Measurements from ENCODE around the gene GHRH.

Gene GHRH

DNA sequence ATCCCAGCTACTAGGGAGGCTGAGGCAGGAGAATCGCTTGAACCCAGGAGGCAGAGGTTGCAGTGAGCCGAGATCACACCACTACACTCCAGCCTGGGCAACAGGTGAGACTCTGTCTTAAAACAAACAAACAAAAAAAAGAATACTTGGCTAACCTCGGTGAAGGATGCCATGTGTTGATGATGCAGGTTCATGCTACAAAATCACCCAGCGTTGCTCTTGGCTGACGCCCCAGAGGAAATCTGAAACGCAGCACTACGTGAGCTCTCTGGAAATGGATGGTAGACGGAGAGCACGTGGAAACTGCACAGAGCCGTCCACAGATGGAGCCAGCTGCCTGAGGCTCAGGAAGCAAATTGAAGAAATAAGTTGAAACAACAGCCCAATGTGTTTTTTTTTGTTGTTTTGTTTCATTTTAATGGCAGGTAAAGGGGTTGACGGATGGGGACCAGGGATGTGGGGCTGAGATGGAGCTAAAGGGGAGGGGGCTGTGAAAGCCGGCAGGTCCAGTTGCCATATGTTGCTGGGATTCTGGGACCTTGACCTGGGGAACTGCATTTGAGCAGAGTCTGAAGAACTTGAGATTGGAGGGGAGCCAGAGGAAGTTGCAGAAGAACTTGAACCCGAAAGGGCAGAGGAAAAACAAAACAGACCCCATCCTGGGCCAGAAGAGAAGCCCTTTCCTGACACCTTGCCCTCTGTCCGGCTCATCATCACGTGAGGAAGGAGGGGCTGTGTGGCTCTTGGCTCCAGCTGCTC is 15.1 kb upstream of the GHRH start:
- in situ Hi-C loops (cut with MboI; ENCODE audit: low pct_unique_long_range_greater_than_20kb, low sequenced_read_pairs, unreplicated experiment) = loop anchor here (5.0 kb wide), 1 partner anchor 101 kb away; no protein-coding TSS in a partner anchor
- DNase-seq (ENCODE audit: low spot score) = peak; percentile 68

DNA sequence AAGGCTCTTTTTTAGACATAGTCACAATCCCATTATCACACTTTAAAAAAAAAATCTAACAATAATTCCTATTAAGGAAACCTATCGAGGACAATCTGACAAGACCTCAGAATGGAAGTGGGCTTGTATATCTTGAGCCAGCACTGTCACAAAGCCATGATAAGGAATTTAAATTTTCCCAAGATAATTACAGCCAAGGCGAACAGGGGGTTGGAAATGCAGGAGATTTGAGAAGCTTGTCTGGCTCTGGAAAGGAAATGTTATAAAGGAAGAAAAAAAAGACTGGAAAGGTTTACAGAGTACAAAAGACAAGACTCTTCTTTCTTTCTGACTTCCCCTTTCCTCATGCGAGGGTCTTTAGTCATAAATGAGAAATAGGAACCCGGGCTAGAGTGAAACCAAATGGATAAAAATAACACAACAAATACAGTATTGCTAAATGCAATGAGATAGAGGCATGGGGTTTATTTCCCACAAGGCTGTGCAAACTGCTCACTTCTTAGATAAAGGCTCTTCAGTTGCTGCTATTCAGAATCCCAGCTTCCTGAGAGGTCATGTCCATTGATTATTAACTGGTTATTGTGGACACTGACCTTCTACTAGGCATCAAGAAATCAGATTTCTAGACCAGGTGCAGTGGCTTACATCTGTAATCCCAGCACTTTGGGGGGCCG is 13.4 kb upstream of the GHRH start:
- in situ Hi-C loops (cut with MboI; ENCODE audit: low pct_unique_long_range_greater_than_20kb, low sequenced_read_pairs, unreplicated experiment) = loop anchor here (5.0 kb wide), 1 partner anchor 102 kb away; no protein-coding TSS in a partner anchor
- DNase-seq (ENCODE audit: low spot score) = peak; percentile 32

More for the DNA sequence above, 15.1 kb upstream of the GHRH start:
- TF ChIP-seq, protein P1, sequence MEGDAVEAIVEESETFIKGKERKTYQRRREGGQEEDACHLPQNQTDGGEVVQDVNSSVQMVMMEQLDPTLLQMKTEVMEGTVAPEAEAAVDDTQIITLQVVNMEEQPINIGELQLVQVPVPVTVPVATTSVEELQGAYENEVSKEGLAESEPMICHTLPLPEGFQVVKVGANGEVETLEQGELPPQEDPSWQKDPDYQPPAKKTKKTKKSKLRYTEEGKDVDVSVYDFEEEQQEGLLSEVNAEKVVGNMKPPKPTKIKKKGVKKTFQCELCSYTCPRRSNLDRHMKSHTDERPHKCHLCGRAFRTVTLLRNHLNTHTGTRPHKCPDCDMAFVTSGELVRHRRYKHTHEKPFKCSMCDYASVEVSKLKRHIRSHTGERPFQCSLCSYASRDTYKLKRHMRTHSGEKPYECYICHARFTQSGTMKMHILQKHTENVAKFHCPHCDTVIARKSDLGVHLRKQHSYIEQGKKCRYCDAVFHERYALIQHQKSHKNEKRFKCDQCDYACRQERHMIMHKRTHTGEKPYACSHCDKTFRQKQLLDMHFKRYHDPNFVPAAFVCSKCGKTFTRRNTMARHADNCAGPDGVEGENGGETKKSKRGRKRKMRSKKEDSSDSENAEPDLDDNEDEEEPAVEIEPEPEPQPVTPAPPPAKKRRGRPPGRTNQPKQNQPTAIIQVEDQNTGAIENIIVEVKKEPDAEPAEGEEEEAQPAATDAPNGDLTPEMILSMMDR (IDR thresholded peaks at IDR 0.05; ENCODE audit: extremely low read depth, insufficient read depth, missing control alignments) = peak; percentile 69

DNA sequence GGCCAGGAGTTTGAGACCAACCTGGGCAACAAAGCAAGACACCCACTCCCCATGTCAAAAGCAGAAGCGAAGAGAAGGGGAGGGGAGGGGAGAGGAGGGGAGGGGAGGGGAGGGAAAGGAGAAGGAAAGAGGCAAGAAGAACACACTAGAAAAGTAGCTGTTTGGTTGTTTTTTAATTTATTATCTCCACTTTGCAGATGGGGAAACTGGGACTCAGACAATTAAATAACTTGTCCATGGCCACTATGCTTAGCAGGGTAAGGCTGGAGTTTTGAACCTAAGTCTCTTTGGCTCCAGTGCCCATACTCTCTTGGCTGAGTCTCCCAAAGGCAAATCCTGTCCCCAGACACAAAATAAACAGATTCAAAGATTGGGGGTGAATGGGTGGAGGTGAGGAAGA is 12.4 kb upstream of the GHRH start:
- TF ChIP-seq, protein P1 (IDR thresholded peaks at IDR 0.05; ENCODE audit: extremely low read depth, insufficient read depth, missing control alignments) = no peak
- no peak for DNase-seq (ENCODE audit: low spot score)
- in situ Hi-C loops (cut with MboI; ENCODE audit: low pct_unique_long_range_greater_than_20kb, low sequenced_read_pairs, unreplicated experiment) = no loop called here

More for the DNA sequence above, 13.4 kb upstream of the GHRH start:
- TF ChIP-seq, protein P1 (IDR thresholded peaks at IDR 0.05; ENCODE audit: extremely low read depth, insufficient read depth, missing control alignments) = no peak

DNA sequence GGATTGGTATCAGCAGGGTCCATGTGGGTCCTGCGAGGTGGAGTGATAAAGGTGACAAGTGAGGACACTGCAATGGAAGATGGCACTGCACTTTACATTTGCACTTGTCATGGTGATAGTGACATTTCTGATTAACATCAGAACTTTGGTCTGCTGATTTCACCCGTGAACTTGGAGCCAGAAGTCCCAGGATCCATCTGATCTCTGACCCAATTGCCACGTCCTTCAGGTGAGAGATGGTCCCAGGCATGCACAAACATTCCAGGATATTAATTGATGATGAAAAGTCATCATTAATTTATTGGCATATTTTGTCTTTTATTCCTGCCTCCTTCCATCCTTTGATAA is 9.8 kb upstream of the GHRH start:
- in situ Hi-C loops (cut with MboI; ENCODE audit: low pct_unique_long_range_greater_than_20kb, low sequenced_read_pairs, unreplicated experiment) = no loop called here
- TF ChIP-seq, protein P1 (IDR thresholded peaks at IDR 0.05; ENCODE audit: extremely low read depth, insufficient read depth, missing control alignments) = no peak
- no peak for DNase-seq (ENCODE audit: low spot score)

DNA sequence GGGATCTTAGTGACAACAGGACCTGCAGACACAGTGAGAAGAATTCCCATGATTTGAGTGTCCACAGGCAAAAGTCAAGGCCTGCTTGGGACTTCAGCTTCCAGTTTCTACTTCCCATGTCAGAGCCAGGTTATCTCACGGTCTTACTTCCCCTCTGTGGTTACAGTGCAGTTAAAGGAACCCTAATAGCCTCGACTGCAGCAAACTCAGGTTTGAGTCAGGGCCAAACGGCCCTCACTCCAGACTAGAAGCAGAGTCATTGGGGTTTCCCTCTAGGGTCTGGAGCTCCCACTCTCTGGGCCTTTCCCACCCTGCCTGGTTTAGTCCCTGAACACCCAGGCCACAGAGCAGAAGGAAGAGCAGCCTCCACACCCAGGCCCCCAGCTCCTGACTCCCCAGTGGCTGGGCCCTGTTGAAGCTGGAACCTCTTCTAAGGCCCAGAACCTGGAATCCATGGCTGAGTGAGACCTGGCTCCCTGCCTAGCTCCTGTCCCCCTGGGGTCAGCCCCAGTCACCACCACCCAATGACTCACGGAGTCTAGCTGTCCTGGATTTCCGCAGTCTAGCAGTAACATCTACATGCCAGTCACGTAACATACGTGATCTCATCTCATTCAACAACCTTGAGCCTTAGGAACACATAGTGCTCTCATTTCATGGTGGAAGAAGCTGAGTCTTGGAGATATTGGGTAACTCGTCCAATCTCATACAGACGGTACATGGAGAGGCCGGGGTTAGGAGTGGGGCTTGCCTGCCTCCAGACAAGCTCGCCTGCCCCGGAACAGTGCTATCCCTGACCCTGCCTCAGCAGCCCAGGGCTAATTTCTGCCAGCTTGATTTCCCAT is 9.2 kb upstream of the GHRH start:
- TF ChIP-seq, protein P1 (IDR thresholded peaks at IDR 0.05; ENCODE audit: extremely low read depth, insufficient read depth, missing control alignments) = no peak
- in situ Hi-C loops (cut with MboI; ENCODE audit: low pct_unique_long_range_greater_than_20kb, low sequenced_read_pairs, unreplicated experiment) = no loop called here
- peak; percentile 57 for DNase-seq (ENCODE audit: low spot score)

DNA sequence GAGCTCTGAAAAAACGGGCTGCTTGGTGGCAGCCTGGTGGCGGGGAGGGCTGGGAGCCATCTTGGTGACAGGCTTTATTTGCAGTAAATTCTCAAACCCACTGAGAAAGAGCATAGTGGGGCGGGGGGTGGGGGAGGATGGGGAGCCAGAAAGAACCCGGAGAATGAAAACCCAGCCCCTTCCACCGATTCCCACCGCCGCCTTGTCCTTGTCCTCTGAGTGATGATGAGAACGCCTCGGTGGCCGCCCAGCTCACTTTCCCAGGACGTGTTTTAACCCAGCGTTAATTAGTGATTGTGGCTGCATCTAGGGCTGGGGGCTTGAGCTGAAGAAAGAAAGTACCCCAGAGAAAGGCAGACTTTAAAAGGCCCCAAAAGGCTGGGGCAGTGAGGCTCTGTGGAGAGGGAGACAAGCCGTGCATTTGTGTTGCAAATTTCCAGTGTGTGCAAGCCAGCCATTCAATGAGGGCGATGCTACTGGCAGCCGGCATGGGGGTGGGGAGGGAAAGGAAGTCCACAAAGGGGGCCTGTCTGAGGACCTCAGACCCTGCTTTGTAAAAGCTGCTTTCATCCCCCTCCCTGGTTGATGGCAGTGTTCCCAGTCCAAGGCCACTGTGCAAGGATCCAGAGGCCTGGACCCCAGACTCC is 6.2 kb upstream of the GHRH start:
- no peak for DNase-seq (ENCODE audit: low spot score)
- in situ Hi-C loops (cut with MboI; ENCODE audit: low pct_unique_long_range_greater_than_20kb, low sequenced_read_pairs, unreplicated experiment) = loop anchor here (5.0 kb wide), 1 partner anchor 265 kb away; no protein-coding TSS in a partner anchor
- TF ChIP-seq, protein P1 (IDR thresholded peaks at IDR 0.05; ENCODE audit: extremely low read depth, insufficient read depth, missing control alignments) = no peak
